HG03064 (cell line): ENCODE measurements around the gene ALKBH2.
"Not testable (repeated sequence)": the region's sequence is repeated elsewhere in the genome, so short reads cannot be mapped to it uniquely, and the experiment has no call there.

ENCODE experiments used
- ATAC-seq: cut with Tn5 transposase; IDR thresholded peaks from one replicate; pipeline ENCODE4 v1.9.1; 2021; ENCODE audit warnings: low read depth; ENCODE audit not compliant: unreplicated experiment

ALKBH2 gene

GRCh38 chr12:109082751-109083150 is 10.5 kb downstream of the ALKBH2 start:
- ATAC-seq = no peak

GRCh38 chr12:109074866-109075265 is 18.4 kb downstream of the ALKBH2 start:
- ATAC-seq = no peak

GRCh38 chr12:109069307-109070271 is 23.7 kb downstream of the ALKBH2 start:
- no peak for ATAC-seq

GRCh38 chr12:109065853-109066193 is 27.4 kb downstream of the ALKBH2 start:
- no peak for ATAC-seq

GRCh38 chr12:109065154-109065852 is 28.0 kb downstream of the ALKBH2 start:
- ATAC-seq = no peak

DNA sequence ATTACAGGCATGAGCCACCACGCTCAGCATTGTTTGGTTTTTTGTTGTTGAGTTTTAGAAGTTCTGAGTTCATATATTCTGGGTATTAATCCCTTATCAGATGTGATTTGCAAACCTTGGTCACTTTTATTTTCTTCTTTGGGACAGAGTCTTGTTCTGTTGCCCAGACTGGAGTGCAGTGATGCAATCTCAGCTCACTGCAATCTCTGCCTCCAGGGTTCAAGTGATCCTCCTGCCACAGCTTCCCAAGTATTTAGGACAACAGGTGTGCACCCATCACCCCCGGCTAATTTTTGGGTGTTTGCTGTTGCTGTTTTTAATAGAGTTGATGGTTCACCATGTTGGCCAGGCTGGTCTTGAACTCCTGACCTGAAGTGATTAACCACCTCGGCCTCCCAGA is 29.1 kb downstream of the ALKBH2 start:
- ATAC-seq = no peak

DNA sequence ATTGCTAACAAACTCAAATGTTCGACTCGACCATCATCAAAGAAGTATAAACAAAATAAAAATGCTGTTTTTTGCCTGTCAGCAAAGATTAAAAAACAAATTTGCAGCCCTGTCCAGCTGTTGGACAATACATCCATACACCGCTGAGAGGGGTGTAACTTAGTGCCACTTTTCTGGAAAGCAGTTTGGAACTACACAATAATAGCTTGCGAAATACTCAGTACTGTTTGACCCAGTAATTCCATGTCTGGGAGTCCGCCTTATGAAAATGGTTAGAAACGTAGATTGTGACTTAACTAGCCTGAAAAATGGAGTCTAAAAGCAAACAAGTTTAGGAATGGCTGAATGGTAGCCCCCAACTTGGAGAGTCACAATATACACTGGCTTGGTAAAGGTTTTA is 34.5 kb downstream of the ALKBH2 start:
- ATAC-seq = no peak

GRCh38 chr12:109057376-109057775 is 35.9 kb downstream of the ALKBH2 start:
- ATAC-seq = no peak

DNA sequence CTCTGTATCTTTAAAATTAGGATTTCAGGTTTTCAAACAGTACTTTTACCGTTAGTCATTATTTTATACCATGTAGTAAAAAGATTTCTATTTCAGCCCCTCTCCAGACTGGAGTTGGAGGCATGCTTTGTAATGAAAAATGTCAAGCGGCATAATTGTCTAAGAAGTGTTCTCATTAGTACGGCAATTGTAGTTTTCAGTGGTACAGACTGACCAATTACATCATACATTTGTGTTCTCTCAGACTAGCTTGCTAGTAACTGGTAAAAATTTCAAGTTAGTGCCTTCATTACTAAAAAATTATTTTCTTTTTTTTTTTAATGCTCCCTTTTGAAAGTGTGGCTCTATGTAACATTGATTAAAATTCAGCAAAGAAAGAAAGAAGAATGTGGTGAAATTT is 36.4 kb downstream of the ALKBH2 start:
- ATAC-seq = no peak

DNA sequence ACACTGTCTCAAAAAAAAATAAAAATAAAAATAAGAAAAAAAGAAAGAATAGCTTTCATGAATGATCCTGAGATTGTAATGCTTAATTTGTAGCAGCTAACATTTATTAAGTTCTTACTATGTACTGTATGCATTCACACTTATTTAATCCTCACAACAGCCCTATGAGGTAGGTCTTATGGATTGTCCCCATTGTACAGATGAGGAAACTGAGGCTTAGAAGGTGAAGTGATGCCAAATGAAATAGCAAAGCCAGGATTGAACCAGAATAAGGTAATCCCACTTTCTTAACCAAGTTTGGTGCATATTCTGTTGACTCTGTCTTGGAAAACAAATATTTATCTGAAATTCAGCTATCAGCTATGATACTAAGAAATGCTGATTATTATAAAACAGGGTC is 38.8 kb downstream of the ALKBH2 start:
- ATAC-seq = no peak

GRCh38 chr12:109054124-109054513 is 39.2 kb downstream of the ALKBH2 start:
- ATAC-seq = peak; percentile 5

- peak; percentile 59 for ATAC-seq
Observed at GRCh38 chr12:109053382-109054123, 39.7 kb downstream of the ALKBH2 start.

DNA sequence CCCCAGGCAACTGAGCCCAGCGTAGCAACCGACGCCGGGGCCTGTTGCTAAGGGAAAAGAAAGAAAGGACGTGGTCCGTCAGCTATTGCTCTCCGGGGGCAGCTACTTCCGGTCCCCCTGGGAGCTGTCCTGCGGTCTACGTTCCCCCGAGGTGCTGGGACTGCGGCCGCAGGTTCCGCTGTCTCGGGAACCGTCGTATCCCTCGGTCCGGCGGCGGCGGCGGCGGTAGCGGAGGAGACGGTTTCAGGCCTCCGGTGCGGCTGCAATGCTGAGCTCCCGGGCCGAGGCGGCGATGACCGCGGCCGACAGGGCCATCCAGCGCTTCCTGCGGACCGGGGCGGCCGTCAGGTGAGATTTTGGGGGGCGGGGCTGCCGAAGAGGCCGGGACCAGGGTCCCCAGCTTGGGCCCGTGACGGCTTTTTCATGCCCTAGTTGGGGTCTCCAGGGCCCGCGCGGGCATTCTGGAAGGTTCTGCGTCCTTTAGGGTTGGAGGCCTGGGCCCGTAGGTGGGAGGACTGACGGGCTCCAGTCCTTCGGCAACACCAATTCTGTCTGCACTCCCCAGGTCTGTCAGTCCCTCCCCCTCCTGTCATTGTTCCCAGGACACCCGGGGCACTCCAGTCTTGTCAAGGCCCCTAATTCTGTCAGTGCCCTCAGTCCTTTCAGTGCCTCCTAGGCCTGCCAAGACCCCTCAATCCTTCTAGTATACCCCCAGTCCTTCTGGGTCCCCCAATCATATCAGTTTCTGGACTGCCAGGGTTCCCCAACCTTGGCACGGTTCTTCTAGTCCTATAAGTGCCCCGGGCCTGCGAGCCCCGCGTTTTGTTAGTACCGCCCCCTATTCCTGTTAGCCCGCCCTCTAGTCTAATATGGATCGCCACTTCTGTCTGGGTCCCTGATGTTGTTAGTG is 40.6 kb downstream of the ALKBH2 start, which contains the start of gene USP30:
Gene USP30 (plus strand): TSS at position 163 of the 910 bp plus-strand sequence. CDS start 103 bp downstream, at position 266.
- ATAC-seq = peak; percentile 43

- no peak for ATAC-seq
Observed at GRCh38 chr12:109052097-109052413, 41.2 kb downstream of the ALKBH2 start.

DNA sequence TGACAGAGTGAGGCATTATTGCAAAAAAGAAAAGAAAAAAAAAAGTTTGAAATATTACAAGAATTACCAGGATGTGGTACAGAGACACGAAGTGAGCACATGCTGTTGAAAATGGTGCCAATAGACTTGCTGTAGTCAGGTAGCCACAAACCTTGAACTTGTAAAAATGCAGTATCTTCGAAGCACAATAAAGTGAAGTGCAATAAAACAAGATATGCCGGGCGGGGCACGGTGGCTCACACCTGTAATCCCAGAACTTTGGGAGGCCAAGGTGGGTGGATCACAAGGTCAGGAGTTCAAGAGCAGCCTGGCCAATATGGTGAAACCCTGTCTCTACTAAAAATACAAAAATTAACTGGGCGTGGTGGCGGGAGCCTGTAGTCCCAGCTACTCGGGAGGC is 43.5 kb downstream of the ALKBH2 start:
- not testable (repeated sequence) for ATAC-seq

DNA sequence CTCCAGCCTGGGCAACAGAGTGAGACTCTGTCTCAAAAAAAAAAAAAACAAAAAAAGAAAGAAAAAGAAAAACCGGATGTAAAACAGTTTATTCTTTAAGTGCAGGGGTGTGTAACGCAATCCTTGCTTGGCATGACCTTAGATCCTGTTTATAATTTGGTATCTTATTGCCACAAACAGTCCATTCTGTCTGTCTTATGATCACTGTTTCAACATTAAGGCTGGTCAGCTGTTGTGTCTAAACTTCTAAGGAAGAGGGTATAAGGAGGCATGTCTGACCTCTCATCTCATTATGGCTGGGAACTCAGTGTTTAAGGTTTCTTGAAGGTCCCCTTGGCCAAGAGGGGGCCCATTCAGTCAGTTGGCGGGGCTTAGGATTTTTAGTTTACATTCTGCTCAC is 44.6 kb downstream of the ALKBH2 start:
- ATAC-seq = not testable (repeated sequence)

- no peak for ATAC-seq
Observed at GRCh38 chr12:109047081-109047805, 46.0 kb downstream of the ALKBH2 start.

DNA sequence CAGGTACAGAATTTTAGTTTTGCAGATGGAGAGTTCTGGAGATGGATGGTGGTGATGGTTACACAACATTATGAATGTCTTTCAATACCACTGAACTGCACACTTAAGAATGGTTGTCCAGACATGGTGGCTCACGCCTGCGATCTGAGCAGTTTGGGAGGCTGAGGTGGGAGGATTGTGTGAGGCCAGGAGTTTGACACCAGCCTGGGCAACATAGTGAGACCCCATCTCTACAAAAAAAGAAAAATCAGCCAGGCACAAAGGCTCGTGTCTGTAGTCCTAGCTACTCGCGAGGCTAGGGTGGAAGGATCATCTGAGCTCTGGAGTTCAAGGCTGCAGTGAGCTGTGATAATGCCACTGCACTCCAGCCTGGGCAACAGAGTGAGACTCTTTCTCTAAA is 49.0 kb downstream of the ALKBH2 start:
- no peak for ATAC-seq
